DND-41 (cell line): ENCODE measurements around the gene PLCD1.

ENCODE experiments used
- ATAC-seq: fragments of 200-7000 bp; cut with Tn5 transposase; 3 replicates; pipeline ENCODE4 v1.9.1; 2021; ENCODE audit warnings: low read depth; ENCODE audit not compliant: insufficient read depth
- DNase-seq: peaks from one replicate; pipeline ENCODE4 v3.0.0-alpha.2; 2020
- H2AFZ ChIP-seq: 2 replicates; pipeline ENCODE4 v1.6.0; 2012; ENCODE audit warnings: low read depth, low read length
- H3K27ac ChIP-seq: 2 replicates; pipeline ENCODE4 v1.5.1; 2012; ENCODE audit warnings: low read length, inconsistent platforms
- H3K27me3 ChIP-seq: fragments of 200-600 bp; sonication (generic); 2 replicates; pipeline ENCODE4 v1.6.0; 2012; ENCODE audit warnings: low read length, mild to moderate bottlenecking, inconsistent platforms; ENCODE audit not compliant: insufficient read depth, poor library complexity
- H3K36me3 ChIP-seq: 2 replicates; pipeline ENCODE4 v1.5.1; 2012; ENCODE audit warnings: low read length, inconsistent platforms; ENCODE audit not compliant: insufficient read depth
- H3K4me1 ChIP-seq: 2 replicates; pipeline ENCODE4 v1.5.1; 2012; ENCODE audit warnings: mild to moderate bottlenecking, low read length; ENCODE audit not compliant: insufficient read depth
- H3K4me2 ChIP-seq: 2 replicates; pipeline ENCODE4 v1.6.0; 2012; ENCODE audit warnings: mild to moderate bottlenecking, moderate library complexity, low read length, inconsistent platforms; ENCODE audit not compliant: insufficient read depth
- H3K4me3 ChIP-seq, 2 experiments: fragments of 200-600 bp in 1 of 2; shearing (Covaris generic) in 1 of 2; 2 replicates each; pipeline ENCODE4 v1.5.1; 2012 to 2016; ENCODE audit warnings: inconsistent platforms in 2 of 2, low read length in 2 of 2, mild to moderate bottlenecking in 2 of 2, low read depth in 1 of 2, moderate library complexity in 1 of 2
- H3K79me2 ChIP-seq: 2 replicates; pipeline ENCODE4 v1.6.0; 2012; ENCODE audit warnings: low read length, inconsistent platforms; ENCODE audit not compliant: insufficient read depth
- H3K9ac ChIP-seq: 2 replicates; pipeline ENCODE4 v1.6.0; 2012; ENCODE audit warnings: low read depth, mild to moderate bottlenecking, inconsistent platforms, low read length, moderate library complexity
- H3K9me3 ChIP-seq: 2 replicates; pipeline ENCODE4 v1.5.1; 2012; ENCODE audit warnings: low read length, moderate library complexity, mild to moderate bottlenecking, inconsistent platforms; ENCODE audit not compliant: insufficient read depth, severe bottlenecking
- H4K20me1 ChIP-seq: 2 replicates; pipeline ENCODE4 v1.6.0; 2012; ENCODE audit warnings: low read length; ENCODE audit not compliant: insufficient read depth
- EZH2 ChIP-seq: IDR thresholded peaks from 3 replicates; pipeline ENCODE4 v1.6.1; 2012; ENCODE audit warnings: borderline replicate concordance, low read depth, mild to moderate bottlenecking, moderate library complexity, low read length, inconsistent platforms; ENCODE audit not compliant: severe bottlenecking
- TF ChIP-seq, protein P1 (sequence below): IDR thresholded peaks from 2 replicates; pipeline ENCODE4 v1.5.1; 2012; ENCODE audit warnings: borderline replicate concordance, low read length, moderate library complexity, mild to moderate bottlenecking; ENCODE audit not compliant: poor library complexity, severe bottlenecking; ENCODE audit errors: extremely low read depth

Gene PLCD1

DNA sequence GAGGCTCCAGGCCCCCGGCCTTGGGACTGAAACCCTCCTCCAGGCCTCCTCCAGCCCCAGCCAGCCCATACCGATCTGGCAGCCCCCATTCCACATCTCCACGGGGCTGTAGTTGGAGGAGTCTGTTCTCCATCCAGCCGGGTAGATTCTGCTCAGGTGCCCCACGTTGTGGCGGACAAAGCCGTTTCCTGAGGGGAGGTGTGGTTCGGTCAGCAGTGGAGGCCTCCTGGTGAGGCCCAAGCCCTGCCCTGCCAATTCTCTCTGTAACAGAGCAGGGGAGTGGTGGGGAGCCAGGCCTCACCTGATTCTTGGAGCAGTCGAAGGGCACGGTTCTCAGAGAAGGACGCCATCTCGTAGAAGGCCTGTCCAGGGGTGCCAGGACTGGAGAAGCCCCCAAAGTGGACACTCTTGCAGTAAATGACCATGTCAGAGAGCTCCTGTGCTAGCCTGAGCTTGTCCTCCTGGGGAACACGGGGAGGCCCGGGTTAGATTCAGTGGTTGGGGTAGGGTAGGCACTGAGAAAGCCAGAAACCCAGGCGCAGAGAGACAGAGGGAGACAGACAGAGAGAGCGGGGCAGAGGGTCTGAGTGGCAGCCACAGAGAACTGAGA is 20.4 kb downstream of the PLCD1 start:
- no peak overlapping the region for H3K27ac ChIP-seq
- H3K9ac ChIP-seq, result no peak overlapping the region
- no peaks in the 10 kb centered on the region for H3K9me3 ChIP-seq
- H4K20me1 ChIP-seq, result peaks cover 11% of the 10 kb centered on the region
- H3K4me2 ChIP-seq, result no peak overlapping the region
- no peaks in the 10 kb centered on the region for H3K4me1 ChIP-seq
- no peaks in the 10 kb centered on the region for H3K27me3 ChIP-seq
- H2AFZ ChIP-seq, result no peak overlapping the region
- no peak for TF ChIP-seq EZH2
- TF ChIP-seq, protein P1, sequence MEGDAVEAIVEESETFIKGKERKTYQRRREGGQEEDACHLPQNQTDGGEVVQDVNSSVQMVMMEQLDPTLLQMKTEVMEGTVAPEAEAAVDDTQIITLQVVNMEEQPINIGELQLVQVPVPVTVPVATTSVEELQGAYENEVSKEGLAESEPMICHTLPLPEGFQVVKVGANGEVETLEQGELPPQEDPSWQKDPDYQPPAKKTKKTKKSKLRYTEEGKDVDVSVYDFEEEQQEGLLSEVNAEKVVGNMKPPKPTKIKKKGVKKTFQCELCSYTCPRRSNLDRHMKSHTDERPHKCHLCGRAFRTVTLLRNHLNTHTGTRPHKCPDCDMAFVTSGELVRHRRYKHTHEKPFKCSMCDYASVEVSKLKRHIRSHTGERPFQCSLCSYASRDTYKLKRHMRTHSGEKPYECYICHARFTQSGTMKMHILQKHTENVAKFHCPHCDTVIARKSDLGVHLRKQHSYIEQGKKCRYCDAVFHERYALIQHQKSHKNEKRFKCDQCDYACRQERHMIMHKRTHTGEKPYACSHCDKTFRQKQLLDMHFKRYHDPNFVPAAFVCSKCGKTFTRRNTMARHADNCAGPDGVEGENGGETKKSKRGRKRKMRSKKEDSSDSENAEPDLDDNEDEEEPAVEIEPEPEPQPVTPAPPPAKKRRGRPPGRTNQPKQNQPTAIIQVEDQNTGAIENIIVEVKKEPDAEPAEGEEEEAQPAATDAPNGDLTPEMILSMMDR, result no peak
- no peak overlapping the region for H3K4me3 ChIP-seq
- H3K79me2 ChIP-seq, result no peaks in the 10 kb centered on the region
- DNase-seq (no peak), ATAC-seq (no peak)
- H3K36me3 ChIP-seq, result peaks cover 45% of the 10 kb centered on the region

DNA sequence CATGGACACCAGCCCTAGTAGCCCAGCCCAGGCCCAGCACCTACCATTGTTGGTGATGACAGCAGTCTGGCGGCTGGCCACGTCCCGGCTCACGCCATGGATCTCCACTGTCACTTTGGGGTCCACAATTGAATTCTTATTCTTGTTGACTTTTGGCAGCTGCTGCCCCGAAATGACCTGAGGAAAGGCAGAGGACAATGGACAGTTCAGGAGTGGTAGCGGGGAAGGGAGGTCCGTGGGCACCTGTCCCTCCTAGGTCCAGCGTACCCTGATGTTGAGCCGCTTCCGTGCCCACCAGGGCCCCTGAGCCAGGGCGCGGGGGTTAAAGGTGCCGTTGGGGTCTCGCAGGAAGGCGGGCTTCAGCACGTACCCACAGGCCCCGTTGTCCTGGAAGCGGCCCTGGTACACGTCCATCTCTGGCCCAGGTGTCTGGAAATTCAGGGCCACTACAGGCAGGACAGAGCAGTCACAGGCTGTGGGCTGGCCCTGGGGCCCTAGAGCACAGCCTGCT is 21.2 kb downstream of the PLCD1 start:
- no peak overlapping the region for H3K4me2 ChIP-seq
- H3K79me2 ChIP-seq, result no peaks in the 10 kb centered on the region
- no peak overlapping the region for H3K27ac ChIP-seq
- H2AFZ ChIP-seq, result no peak overlapping the region
- H4K20me1 ChIP-seq, result peaks cover 17% of the 10 kb centered on the region
- peaks cover 53% of the 10 kb centered on the region for H3K36me3 ChIP-seq
- no peaks in the 10 kb centered on the region for H3K4me1 ChIP-seq
- no peak for ATAC-seq
- no peak overlapping the region for H3K4me3 ChIP-seq
- DNase-seq, result no peak
- no peak overlapping the region for H3K9ac ChIP-seq
- no peaks in the 10 kb centered on the region for H3K9me3 ChIP-seq
- TF ChIP-seq, protein P1, result no peak
- no peak for TF ChIP-seq EZH2
- no peaks in the 10 kb centered on the region for H3K27me3 ChIP-seq

DNA sequence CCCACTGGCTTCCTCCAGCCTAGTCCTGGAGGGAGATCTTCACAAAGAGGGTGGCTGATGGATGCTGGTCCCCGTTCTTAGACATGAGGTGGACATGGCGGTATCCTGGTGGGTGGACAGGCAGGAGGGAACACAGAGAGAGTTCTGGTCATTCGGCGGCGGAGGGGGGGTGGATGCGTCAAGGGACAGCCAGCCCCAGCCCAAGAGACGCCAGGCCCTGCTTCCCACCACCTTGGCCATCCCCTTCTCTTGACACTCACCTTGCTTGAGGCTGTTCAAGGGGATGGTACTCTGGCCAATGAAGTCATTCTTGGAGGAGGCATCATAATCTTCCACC is 21.7 kb downstream of the PLCD1 start:
- H2AFZ ChIP-seq, result no peak overlapping the region
- no peaks in the 10 kb centered on the region for H3K27me3 ChIP-seq
- H3K79me2 ChIP-seq, result no peaks in the 10 kb centered on the region
- TF ChIP-seq EZH2, result no peak
- TF ChIP-seq, protein P1, result no peak
- no peak overlapping the region for H3K27ac ChIP-seq
- H3K9me3 ChIP-seq, result no peaks in the 10 kb centered on the region
- DNase-seq (no peak), ATAC-seq (no peak)
- H3K36me3 ChIP-seq, result peaks cover 58% of the 10 kb centered on the region
- peaks cover 17% of the 10 kb centered on the region for H4K20me1 ChIP-seq
- no peak overlapping the region for H3K4me3 ChIP-seq
- no peak overlapping the region for H3K9ac ChIP-seq
- no peaks in the 10 kb centered on the region for H3K4me1 ChIP-seq
- H3K4me2 ChIP-seq, result no peak overlapping the region

DNA sequence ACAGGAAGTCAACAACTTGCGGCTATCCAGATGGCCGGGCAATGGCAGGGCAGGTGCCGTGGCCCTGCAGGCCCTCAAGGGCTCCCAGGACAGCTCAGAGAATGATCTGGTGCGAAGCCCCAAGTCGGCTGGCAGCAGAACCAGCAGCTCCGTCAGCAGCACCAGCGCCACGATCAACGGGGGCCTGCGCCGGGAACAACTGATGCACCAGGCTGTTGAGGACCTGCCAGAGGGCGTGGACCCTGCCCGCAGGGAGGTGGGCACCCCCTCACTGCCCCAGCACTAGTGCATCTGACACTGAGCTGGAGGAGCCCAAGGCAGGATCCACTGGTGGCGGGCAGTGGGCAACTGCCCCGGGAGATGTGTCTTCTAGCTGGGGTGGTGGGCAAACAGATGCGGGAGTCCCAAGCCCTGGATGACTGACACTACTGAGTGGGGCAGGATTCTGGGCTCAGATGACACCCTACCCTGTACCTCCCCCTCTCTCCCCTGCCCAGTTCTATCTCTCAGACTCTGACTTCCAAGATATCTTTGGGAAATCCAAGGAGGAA is 22.9 kb downstream of the PLCD1 start:
- Histone ChIP-seq H3K9ac (no peak overlapping the region), H3K4me2 (no peak overlapping the region), H3K27me3 (no peaks in the 10 kb centered on the region), H3K9me3 (no peaks in the 10 kb centered on the region), H4K20me1 (peaks cover 17% of the 10 kb centered on the region), H3K4me1 (no peaks in the 10 kb centered on the region), H3K4me3 (no peak overlapping the region), H3K79me2 (no peaks in the 10 kb centered on the region), H3K27ac (no peak overlapping the region), H2AFZ (no peak overlapping the region), H3K36me3 (peaks cover 70% of the 10 kb centered on the region)
- DNase-seq (no peak), ATAC-seq (no peak)
- TF ChIP-seq, protein P1, result no peak
- no peak for TF ChIP-seq EZH2
